Stimulated activated CD4-positive, alpha-beta T cell treated with anti-CD3 and anti-CD28 coated beads, TNF-alpha, amount 100 ng/mL, for 4 hours (primary cell): ENCODE data around the gene PRSS53.
A peak's percentile ranks its signal among the peaks of the same experiment; 100 is the strongest.

ENCODE experiments used
- DNase-seq, 3 experiments: peaks; one replicate each; pipeline ENCODE4 v3.0.0-alpha.2; 2020; ENCODE audit warnings: low read depth in 3 of 3

The PRSS53 gene

GRCh38 chr16:31094424-31095120, 5.8 kb upstream of the PRSS53 start, which contains the start of gene VKORC1:
Gene VKORC1 (minus strand): TSS chr16:31094797. CDS start chr16:31094729, 68 bp downstream.
- peak; percentile 70 to 76 (median 71) for DNase-seq

- no peak for DNase-seq
These were observed 5.3 kb upstream of the PRSS53 start for GRCh38 chr16:31094088-31094423.

GRCh38 chr16:31093132-31093703, 4.5 kb upstream of the PRSS53 start:
- DNase-seq: no peak

- DNase-seq: no peak
These were observed 3.6 kb upstream of the PRSS53 start for GRCh38 chr16:31092330-31092729.

- DNase-seq: no peak
These were observed 1.8 kb upstream of the PRSS53 start for GRCh38 chr16:31090540-31090939.

- DNase-seq: no peak
These were observed 456 bp upstream of the PRSS53 start for GRCh38 chr16:31089199-31089598.

- DNase-seq: no peak
These were observed 772 bp downstream of the PRSS53 start for GRCh38 chr16:31087971-31088370.

- no peak for DNase-seq
These were observed 1.3 kb downstream of the PRSS53 start for GRCh38 chr16:31087481-31087880.

- DNase-seq: no peak
These were observed 2.2 kb downstream of the PRSS53 start for GRCh38 chr16:31086629-31086906.

GRCh38 chr16:31085873-31086628, 2.7 kb downstream of the PRSS53 start:
- no peak for DNase-seq

GRCh38 chr16:31085411-31085810, 3.3 kb downstream of the PRSS53 start:
- no peak for DNase-seq

- DNase-seq: no peak
These were observed 4.0 kb downstream of the PRSS53 start for GRCh38 chr16:31084584-31085302.

GRCh38 chr16:31083981-31084380, 4.8 kb downstream of the PRSS53 start:
- no peak for DNase-seq

GRCh38 chr16:31083556-31083955, 5.2 kb downstream of the PRSS53 start:
- no peak for DNase-seq

GRCh38 chr16:31083081-31083480, 5.7 kb downstream of the PRSS53 start:
- no peak for DNase-seq

GRCh38 chr16:31082368-31083045, 6.2 kb downstream of the PRSS53 start:
- no peak for DNase-seq

GRCh38 chr16:31081428-31082351, 7.1 kb downstream of the PRSS53 start:
- DNase-seq: no peak

- DNase-seq: no peak
These were observed 7.9 kb downstream of the PRSS53 start for GRCh38 chr16:31080756-31081419.

- no peak for DNase-seq
These were observed 8.6 kb downstream of the PRSS53 start for GRCh38 chr16:31080035-31080629.
